Calu3 (cell line): ENCODE data around the gene PPP1R1A. TPM values are rescaled to one million over a fixed set of nuclear protein-coding genes. Genes with fewer than 3 reads are reported as not detected.

ENCODE experiments used
- BruUV-seq: library from RNA; stranded (reverse); fragments of 400-500 nt; replicated peaks from 2 replicates; lab custom pipeline; 2021; lab: Mats Ljungman, UMichigan
- CTCF ChIA-PET: fragments of 300-600 bp; sonication (Branson Sonifier 250); formaldehyde crosslinking; loops from one replicate; lab custom pipeline; 2022; ENCODE audit warnings: antibody characterized with exemption; lab: Charles Lee
- DNase-seq: peaks from one replicate; pipeline ENCODE4 v3.0.0; 2022
- H3K27ac Mint-ChIP-seq: one replicate; pipeline ENCODE4 v1.8.0; 2022; ENCODE audit warnings: mixed read lengths; ENCODE audit not compliant: unreplicated experiment
- H3K27me3 Mint-ChIP-seq: one replicate; pipeline ENCODE4 v1.8.0; 2022; ENCODE audit warnings: mixed read lengths; ENCODE audit not compliant: unreplicated experiment
- H3K36me3 Mint-ChIP-seq: one replicate; pipeline ENCODE4 v1.8.0; 2022; ENCODE audit warnings: mild to moderate bottlenecking, moderate library complexity, mixed read lengths; ENCODE audit not compliant: insufficient read depth, unreplicated experiment
- H3K4me1 Mint-ChIP-seq: one replicate; pipeline ENCODE4 v1.8.0; 2022; ENCODE audit warnings: mild to moderate bottlenecking, low read depth, mixed read lengths; ENCODE audit not compliant: unreplicated experiment
- H3K4me3 Mint-ChIP-seq: one replicate; pipeline ENCODE4 v1.8.0; 2022; ENCODE audit warnings: mild to moderate bottlenecking, low read depth, moderate library complexity, mixed read lengths; ENCODE audit not compliant: unreplicated experiment
- H3K9me3 Mint-ChIP-seq: one replicate; pipeline ENCODE4 v1.8.0; 2022; ENCODE audit warnings: low read depth, mixed read lengths; ENCODE audit not compliant: unreplicated experiment
- CTCF ChIP-seq: fragments of 200-600 bp; IDR thresholded peaks from one replicate; pipeline ENCODE4 v1.8.0; 2022; ENCODE audit warnings: antibody characterized with exemption; ENCODE audit not compliant: unreplicated experiment
- intact Hi-C: fragments of 100-400 bp; cut with micrococcal nuclease; formaldehyde crosslinking; loops from one replicate; pipeline ENCODE4 v1.10.0; 2022; ENCODE audit not compliant: unreplicated experiment
- total RNA-seq: library from RNA; stranded (reverse); gene quantifications from 2 replicates; pipeline ENCODE4 v1.2.3, GENCODE V29; 2022

Gene PPP1R1A
- total RNA-seq, 1 experiment from 2014 or later: 0.26 TPM

- Mint-ChIP-seq H3K4me1 (no peaks in the 10 kb centered on the region), H3K27me3 (peaks cover 2% of the 10 kb centered on the region), H3K27ac (no peak overlapping the region), H3K9me3 (no peaks in the 10 kb centered on the region), H3K4me3 (peak overlapping the region; percentile 59), H3K36me3 (no peaks in the 10 kb centered on the region)
- no TSS peak for BruUV-seq
- TF ChIP-seq CTCF: no peak
- CTCF ChIA-PET: interaction anchor here (0.8 to 1.9 kb wide), 2 partner anchors 22 to 31 kb away, joined by 4 to 5 read pairs; no protein-coding TSS in a partner anchor
- intact Hi-C loops: no loop called here
- no peak for DNase-seq
Measured at GRCh38 chr12:54549774-54550451, 38.5 kb downstream of the PPP1R1A start.

GRCh38 chr12:54546511-54546910, 41.9 kb downstream of the PPP1R1A start:
- no TSS peak for BruUV-seq
- CTCF ChIA-PET: no interaction called here
- Mint-ChIP-seq H3K4me1 (no peaks in the 10 kb centered on the region), H3K27ac (no peak overlapping the region), H3K4me3 (no peak overlapping the region), H3K36me3 (no peaks in the 10 kb centered on the region), H3K9me3 (no peaks in the 10 kb centered on the region), H3K27me3 (peaks cover 36% of the 10 kb centered on the region)
- no peak for DNase-seq
- TF ChIP-seq CTCF: no peak
- intact Hi-C loops: no loop called here

GRCh38 chr12:54544743-54545142, 43.7 kb downstream of the PPP1R1A start:
- H3K9me3 Mint-ChIP-seq: no peaks in the 10 kb centered on the region
- H3K27me3 Mint-ChIP-seq: peaks cover 54% of the 10 kb centered on the region
- BruUV-seq: no TSS peak
- no peak overlapping the region for H3K4me3 Mint-ChIP-seq
- CTCF ChIA-PET: no interaction called here
- H3K36me3 Mint-ChIP-seq: no peaks in the 10 kb centered on the region
- no peaks in the 10 kb centered on the region for H3K4me1 Mint-ChIP-seq
- no peak overlapping the region for H3K27ac Mint-ChIP-seq
- TF ChIP-seq CTCF: no peak
- intact Hi-C loops: no loop called here
- no peak for DNase-seq

- CTCF ChIA-PET: no interaction called here
- Mint-ChIP-seq H3K4me1 (no peaks in the 10 kb centered on the region), H3K9me3 (no peaks in the 10 kb centered on the region), H3K36me3 (no peaks in the 10 kb centered on the region), H3K27ac (no peak overlapping the region), H3K27me3 (peaks cover 66% of the 10 kb centered on the region), H3K4me3 (no peak overlapping the region)
- TF ChIP-seq CTCF: no peak
- no peak for DNase-seq
- intact Hi-C loops: no loop called here
- no TSS peak for BruUV-seq
Measured at GRCh38 chr12:54543526-54543925, 44.9 kb downstream of the PPP1R1A start.
